Tibial nerve (tissue), 4 donors: Measurements from ENCODE around the gene EXOC3.
"Not testable (repeated sequence)": the region's sequence is repeated elsewhere in the genome, so short reads cannot be mapped to it uniquely, and the experiment has no call there.

ENCODE experiments used
- CTCF ChIP-seq, 5 experiments: fragments of 200-600 bp in 3 of 5; fragments of 450-650 bp in 2 of 5; sonication (generic) in 3 of 5; IDR thresholded peaks; one replicate each; pipeline ENCODE4 v1.5.1; 2016 to 2019; ENCODE audit warnings: antibody characterized with exemption in 5 of 5, mild to moderate bottlenecking in 3 of 5, moderate library complexity in 2 of 5
- EP300 ChIP-seq, 2 donors: sonication (generic); formaldehyde crosslinking; IDR thresholded peaks; one replicate each; pipeline ENCODE4 v1.6.1; 2017; ENCODE audit warnings: antibody characterized with exemption in 2 of 2, mild to moderate bottlenecking in 1 of 2

GRCh38 chr5:474232-474839 is 31.4 kb downstream of the EXOC3 start:
- not testable (repeated sequence) for TF ChIP-seq CTCF, EP300 (IDR thresholded peaks at IDR 0.05)
